GM18909 (cell line): ENCODE measurements around the gene MST1.
"Not testable (repeated sequence)": the region's sequence is repeated elsewhere in the genome, so short reads cannot be mapped to it uniquely, and the experiment has no call there.

Experiments used
- ATAC-seq: cut with Tn5 transposase; IDR thresholded peaks from one replicate; pipeline ENCODE4 v1.9.1; 2021; ENCODE audit warnings: mild to moderate bottlenecking; ENCODE audit not compliant: unreplicated experiment, poor library complexity

Gene MST1

DNA sequence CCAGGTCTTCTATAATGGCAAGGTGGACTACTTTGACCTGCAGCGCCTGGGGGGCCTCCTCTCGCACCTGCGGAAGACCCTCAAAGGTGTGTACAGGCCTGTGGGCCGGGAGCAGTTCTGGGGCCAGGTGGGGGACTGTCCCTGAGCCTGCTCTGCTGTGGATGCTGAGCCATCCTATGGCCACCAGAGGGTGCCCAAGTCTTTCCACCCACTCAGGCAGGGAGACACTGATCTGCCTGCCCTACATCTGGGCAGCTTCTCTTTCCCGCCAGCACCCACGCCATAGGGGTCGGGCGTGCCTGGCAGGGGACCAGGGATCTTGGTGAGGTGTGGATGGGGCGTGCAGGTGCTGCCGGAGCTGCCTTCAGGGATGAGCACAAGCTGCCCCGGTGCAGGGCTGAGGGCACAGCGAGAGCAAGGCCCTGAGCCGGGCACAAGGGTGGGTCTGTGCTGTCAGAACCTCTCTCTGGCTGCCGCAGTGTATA lies 14.2 kb upstream of the MST1 start:
- ATAC-seq = peak; percentile 55

DNA sequence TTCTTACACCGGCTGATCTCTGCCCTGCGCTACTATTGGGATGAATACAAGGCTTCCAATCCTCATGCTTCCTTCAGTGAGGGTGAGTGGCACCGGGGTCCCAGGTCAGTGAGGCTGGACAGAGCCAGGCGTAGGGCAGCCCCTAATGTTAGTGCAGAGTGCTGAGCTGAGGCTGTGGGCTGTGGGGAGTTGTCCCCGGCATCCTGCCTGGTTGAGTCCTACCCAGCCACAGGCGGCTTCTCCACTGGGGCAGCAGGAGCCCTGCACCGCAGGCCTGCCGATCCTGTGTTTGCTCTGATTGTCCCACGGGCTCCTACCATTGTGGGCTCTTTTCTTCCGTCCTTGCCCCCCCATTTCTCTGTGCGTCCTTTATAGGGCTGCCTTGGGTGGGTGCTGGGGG lies 13.4 kb upstream of the MST1 start:
- ATAC-seq = no peak

DNA sequence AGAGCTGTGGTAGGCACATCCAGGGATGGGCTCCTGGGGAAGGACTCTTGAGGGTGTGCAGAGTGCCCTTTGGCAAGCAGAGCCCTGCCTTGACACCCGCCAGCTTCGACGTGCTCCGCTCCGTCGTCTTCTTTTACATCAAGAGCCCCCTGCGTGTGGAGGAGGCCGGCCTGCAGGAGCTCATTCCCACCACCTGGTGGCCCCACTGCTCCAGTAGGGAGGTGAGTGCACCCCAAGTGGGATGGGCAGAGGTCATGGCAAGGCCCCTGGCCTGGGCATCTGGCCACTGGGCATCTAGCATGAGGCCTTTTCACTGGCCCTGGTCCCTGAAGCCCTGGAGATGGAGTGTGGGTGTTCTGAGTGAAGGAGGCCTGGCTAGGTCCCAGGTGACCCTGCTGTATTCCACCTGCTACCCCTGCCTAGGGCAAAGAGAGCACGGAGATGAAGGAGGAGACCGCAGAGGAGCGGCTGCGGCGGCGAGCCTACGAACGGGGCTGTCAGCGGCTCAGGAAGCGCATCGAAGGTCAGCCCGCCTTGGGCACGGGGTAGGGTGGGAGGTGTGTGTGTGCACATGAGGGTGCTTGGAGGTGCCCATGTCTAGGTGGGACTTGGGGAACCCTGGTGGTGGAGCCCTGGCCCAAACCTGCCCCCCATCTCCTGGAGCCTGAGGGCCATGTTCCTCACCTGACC lies 12.3 kb upstream of the MST1 start:
- ATAC-seq = no peak

DNA sequence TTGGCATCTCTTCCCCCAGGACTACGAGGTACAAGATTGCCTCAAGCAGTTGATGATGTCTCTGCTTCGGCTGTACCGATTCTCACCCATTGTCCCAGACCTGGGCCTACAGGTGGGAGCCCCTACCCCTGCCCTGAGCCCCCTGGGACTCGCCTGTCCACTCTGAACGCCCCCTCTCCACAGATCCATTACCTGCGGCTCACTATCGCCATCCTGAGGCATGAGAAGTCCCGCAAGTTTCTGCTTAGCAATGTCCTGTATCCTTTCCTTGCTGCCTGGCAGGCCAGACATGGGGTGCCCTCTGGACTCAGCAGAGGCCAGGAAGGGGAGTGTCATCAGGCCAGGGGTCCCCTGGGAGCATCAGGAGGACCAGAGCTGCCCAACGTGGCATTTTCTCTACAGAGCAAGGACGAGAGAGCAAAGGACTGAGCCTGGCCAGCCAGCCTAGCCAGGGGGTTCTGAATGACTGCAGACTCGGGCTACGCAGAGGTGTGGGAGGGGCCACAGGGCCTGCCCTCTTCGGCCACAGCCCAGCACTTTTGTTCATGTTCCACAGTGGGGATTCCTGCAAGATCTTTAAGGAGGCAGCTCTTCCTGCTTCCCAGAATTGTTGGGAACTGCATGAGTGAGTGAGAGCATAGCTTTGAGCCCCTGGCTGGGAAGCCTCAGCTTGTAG lies 11.3 kb upstream of the MST1 start:
- ATAC-seq = no peak

DNA sequence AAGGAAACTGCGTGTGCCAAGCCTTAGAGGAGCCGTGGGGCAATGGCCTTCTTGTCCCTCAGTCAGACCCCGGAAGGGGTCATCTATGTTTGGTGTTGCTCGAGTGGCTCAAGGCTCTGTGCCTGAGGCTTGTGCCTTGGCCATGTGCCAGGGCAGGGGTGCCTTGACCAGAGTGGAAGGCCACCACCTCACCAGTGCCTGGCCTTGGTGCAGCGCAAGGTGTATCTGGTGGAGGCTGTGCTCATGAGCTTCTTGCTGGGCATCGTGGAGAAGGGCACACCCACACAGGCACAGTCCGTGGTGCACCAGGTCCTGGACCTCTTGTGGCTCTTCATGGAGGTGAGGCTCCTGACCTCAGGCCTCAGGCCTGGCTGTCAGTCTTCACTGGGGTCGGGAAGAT lies 10.7 kb upstream of the MST1 start:
- no peak for ATAC-seq

DNA sequence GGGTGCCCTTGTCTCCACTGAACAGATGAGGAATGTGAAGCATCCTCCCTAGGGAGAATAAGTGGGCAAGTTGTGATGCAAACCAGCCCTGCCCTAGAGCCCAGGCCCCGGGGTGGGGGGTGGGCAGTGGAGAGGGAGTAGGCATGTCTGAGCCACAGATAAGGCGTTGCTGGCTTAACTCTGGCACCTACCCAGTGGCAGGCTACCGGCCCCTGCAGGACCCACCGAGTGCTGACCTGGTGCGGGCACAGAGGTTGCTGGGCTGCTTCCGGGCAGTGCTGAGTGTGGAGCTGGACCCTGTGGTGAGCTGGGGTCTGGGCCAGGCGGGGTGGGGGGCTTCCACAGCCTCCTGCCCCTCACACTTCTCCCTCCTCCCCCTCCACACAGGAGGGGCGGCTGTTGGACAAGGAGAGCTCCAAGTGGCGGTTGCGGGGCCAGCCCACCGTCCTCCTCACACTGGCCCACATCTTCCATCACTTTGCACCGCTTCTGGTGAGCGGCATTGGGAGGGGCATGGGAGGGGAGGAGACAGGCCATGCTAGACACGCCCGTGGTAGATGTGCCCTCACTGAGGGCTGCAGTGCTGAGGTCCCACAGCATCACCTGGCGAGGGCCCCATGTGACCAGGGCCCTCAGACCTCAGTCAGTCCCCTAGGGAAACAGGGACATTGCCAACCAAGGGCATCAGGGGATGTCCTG lies 10.2 kb upstream of the MST1 start:
- ATAC-seq = no peak

DNA sequence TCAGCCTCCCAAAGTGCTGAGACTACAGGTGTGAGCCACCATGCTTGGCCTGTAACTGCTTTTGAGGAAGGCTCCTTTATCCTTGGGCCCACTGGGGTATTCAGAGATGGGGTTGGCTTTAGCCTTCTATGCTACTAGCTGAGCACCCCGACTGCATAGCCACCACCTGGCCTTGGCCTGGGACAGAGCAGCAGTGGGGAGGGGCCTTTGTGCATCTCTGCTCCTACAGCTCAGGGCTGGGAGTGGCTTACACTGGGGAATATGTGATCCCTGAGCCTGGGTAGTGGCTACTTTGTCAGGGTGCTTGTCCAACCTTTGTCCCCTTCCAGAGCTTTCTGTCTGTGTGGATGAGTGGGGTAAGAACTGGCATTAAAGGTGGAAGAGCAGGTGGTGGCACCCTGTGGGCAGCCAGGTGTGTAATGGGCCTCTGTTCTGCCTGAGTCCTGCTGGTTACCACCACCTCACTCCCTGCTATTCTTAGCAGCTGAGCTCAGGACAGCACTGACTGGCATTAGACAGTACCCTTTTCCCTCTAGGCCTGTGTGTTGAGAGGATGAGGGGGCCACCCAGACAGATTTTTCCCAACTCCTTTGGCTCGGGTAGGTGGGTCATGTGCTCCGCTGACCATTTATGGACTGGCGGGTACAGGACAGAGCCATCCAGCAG lies 6.2 kb upstream of the MST1 start:
- ATAC-seq = not testable (repeated sequence)

DNA sequence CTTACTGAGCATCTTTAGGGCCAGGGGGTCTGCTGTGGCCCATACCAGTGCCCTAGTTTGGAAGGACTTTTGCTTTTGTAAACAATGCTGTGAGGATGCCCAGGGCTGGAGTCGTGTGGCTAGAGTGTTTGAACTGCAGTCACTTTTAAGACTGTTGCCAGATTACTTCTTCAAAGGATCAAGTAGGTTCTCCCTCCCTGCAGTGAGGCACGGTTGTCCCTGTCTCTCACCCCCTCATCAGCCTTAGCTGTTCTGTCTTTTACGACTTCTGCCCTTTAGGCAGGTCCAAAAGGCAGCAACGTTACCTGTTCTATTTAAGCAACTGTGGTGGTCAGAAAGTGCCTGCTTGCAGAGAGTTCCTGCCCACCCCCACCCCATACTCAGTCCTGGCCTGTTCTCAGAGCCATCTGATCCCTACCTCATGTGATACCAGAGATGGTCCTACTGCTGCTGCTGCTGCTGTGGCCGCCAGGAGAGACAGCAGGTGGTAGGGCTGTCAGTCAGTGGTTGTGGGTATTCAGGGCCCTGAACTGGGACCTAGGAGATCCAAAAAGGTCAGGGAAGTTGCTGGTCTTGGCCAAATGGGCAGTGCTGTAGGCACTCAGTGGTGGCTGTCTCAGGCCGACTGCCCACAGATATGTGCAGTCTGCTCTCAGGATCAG lies 5.3 kb upstream of the MST1 start:
- not testable (repeated sequence) for ATAC-seq

DNA sequence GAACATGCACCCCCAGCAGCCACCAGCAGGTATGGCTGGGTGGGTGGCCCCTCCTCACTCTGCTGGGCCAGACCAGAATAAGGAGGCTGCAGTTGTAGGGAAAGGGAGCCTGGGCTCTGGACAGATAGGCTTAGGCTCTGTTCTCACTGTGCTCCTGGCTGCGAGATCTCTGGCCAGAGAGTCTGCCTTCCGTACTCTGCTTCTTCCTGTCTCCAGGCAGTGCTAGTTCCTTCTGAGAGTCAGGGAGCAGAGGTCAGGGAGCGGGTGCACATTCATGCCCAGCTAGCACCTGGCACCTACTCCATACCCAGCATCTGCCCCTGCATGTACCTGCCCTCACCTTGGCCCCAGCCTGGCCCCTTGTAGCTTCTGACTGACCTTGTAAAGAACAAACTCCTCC lies 2.2 kb upstream of the MST1 start:
- ATAC-seq = not testable (repeated sequence)

DNA sequence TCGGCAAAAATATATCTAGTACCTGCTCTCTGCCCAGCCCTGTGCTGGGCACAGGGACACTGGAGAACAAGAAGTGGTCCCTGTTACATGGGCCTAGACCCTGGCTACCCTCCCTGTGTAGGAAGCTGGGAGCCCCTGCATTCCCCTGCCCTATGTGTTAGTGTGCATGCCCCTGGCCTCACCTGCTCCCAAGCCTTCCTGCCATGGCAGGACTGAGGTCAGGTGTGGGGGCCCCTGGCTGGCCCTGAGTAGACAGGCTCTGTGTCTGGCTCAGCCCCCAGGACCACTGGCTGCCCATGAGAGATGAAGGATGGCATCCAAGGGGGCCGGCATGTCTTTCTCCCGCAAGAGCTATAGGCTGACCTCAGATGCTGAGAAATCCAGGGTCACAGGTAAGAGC lies 1.6 kb upstream of the MST1 start:
- not testable (repeated sequence) for ATAC-seq

DNA sequence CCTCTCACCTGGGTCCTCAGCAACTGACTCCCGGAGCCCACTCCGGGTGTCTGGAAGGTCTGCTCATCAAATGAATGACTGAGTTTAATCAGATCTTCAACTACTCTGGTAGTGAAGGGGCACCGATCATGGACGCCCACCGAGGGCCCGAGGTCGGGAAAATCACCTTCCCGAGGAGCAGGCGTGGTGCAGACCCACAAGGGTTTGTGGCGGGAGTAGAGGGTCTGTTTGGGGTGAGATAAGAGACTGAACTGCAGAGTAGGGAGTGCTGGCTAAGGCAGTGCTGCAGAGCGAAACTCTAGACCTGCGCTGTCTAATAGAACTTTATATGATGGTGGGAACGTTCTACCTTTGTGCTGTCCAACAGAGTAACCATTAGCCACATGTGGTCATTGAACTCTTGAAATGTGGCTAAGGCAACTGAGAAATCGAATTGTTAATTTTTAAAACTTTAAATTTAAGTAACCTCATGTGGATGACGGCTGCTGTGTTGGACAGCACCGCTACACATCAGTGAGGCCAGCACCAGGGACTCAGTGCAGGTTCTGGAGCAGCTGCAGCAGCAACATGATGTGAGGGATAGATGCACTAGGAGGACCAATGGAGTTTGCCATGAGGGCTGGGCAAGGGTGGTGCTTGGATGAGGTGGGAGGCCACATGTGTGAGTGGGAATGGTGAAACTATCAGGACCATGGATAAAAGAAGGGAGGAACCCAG lies 792 bp upstream of the MST1 start:
- ATAC-seq = not testable (repeated sequence)

DNA sequence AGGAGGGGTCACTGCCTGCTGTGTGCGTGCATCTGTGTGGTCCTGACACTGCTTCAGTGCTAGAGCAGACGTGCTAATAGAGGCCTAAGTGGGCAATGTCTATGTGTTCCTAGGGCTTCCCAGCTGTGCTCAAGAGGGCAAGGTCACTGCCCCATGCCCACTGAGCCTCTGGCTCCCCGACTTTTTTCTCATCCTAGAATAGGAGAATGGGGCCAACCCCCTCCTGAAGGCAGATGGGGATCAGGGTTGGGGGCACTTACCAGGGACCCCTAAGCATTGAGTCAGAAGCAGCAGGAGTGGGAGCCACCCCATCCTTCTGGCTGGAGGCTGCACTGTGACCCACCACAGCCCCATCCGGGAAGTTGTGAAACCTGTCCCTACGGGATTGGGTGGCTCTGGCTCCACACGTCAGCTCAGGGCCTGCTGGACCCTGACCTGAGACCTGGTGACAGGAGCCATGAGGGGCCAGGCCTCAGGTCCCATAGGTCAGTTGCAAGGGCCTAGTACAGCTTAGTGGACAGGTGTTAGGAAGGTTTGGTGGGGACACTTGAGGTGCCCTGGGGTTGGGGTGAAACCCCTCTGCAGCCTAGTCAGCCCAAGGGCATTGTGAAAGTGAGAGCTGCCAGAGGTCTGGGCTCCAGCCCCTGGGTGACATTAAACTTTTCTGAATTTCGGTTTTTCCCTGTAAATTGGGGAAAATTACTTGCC lies 782 bp downstream of the MST1 start:
- ATAC-seq = not testable (repeated sequence)

DNA sequence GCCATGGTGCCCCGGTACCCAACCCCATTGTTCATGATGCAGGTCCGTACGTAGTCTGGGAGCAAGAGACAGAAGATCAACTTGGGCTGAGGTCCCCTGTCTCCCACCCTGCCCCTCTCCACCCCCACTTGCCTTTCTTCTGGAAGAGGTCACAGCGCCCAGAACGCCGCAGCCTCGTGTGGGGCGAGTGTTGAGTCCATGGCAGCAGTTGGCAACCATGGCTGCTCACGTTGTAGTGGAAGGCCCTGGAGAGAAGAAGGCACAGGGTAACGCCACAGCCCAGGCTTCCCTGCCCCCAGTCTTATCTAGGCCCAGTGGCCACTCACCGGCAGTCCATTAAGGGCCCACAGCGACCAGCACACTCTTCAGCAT lies 1.9 kb downstream of the MST1 start:
- ATAC-seq = not testable (repeated sequence)

DNA sequence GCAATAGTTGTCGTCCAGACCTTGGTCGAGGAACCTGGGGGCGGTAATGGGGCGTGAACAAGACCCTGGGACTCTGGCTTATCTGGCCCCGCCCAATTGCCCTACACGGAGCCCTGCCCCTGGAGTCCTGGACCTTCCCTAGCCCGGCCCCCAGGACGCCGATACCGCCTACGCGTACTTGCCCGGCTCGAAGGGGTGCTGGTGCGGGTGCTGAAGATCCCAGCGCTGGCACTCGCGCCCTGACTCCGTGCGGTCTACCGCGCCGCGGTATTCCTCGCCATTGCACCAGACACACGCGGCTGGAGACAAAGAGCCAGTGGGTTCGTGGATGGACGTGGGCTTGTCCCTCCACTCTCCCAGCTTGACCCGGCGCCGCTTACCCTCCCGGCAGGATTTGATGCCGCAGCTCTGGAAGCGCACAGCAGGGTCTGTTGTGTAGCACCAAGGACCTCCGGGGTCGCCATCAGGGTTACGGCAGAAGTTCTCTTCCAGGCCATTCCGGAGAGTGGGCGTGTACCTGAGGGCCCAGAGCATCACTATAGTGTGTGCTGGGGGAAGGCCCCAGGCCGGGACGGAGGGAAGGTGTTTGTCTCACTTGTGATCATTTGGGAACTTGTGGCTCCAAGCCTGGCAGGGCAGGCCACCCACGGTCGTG lies 2.4 kb downstream of the MST1 start:
- ATAC-seq = not testable (repeated sequence)

DNA sequence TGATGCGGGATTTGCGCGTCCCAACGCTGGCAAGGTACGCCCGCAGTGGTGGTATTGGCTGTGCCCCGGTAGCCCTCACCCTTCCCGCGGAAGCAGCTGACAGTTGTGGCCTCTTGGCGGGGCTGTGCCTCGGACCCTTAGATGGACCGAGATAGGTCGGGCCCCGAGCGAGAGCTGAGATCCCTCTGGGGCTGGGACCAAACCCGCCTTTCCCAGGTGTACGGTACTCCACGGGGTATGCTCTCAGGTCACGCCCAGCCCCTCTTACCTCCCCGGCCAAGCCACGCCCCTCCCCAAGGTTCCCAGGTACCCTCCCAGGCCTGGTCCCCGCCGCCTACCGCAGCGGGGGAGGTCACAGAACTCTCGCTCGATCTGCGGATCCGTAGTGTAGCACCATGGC lies 2.9 kb downstream of the MST1 start:
- ATAC-seq = not testable (repeated sequence)

DNA sequence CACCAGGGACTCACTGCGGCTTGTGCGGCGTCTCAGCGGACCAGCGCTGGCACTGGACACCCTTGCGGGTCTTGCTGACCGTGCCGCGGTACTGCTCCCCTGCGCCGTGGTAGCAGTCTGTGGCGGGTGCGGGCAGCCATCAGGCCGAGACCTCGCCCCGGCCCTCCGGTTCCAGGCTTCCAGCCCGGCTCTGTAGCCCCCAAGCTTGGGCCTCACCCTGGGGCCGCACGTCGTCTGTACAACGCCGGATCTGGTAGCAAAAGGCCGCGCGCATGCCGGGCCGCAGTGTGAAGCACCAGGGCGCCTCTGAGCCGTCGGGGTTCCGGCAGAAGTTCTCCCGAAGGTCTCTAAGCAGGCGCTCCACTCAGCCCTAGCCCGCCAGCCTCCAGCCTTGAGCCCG lies 3.4 kb downstream of the MST1 start:
- ATAC-seq = not testable (repeated sequence)

DNA sequence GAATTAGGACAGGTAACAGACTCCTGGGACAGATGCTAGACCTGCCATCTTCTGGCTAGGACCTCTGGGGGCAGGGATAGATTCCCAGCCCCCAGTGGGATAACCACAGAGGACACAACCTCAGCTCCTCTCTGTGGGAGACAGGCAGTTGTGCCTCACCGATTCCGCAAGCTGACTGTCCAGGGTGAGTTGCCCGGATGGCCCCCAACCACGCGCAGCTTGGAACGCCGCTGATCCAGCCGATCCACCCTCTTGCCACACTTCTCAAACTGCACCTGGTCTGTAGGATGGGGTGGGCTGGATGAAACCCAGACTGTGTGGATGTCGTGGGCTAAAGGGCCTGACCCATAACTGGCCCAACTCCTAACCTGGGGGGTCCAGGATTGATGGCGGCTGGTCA lies 4.2 kb downstream of the MST1 start:
- ATAC-seq = not testable (repeated sequence)

DNA sequence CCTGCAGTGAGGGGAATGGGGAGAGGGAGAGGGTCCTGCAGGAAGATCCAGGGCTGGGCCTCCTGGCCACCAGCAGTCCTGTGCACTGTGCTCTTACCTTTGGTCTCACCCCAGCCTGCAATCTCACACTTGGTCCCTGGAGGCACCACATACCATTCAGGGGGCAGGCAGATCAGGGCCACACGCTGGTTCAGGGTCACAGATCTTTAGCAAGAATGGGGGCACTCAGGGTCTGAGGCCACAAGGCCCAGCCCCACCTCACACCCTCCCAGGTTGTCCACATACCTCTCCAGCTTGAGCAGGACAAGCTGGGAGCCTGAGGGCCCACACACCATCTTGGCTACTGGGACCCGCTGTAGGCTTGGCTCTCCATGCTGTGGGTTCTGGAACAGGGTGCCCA lies 4.8 kb downstream of the MST1 start:
- ATAC-seq = not testable (repeated sequence)

DNA sequence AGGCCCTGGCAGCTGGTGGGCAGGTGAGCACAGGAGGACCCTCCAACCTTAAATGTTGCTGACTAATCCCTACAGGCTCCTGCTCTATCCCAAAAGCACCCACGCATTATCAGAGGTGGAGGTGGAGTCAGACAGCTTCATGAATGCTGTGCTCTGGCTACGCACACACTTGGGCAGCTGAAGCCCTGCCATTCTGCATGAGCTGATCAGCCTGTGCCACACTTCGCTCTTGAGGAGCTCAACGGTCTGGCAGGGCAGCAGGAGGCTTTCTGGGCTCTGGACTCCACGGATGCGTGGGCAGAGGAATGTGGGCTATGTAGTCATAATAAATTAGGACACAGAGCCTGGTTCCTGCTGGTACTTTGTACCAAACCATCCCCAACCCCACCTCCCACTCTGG lies 6.1 kb downstream of the MST1 start:
- ATAC-seq = no peak
